Measurements from ENCODE around the gene HEBP1. TPM values are rescaled to one million over a fixed set of nuclear protein-coding genes. Genes with fewer than 3 reads are reported as not detected.

The HEBP1 gene
- total RNA-seq, 4 donors from 2014 or later: 40.6 to 70.6 (median 61.9) TPM

- Histone ChIP-seq H3K27ac (replicated peaks in 1 of 4) (peak overlapping the region in 1 of 4 donors; percentile 40), H3K36me3 (no peaks in the 10 kb centered on the region), H3K4me3 (no peak overlapping the region), H3K9me3 (no peaks in the 10 kb centered on the region), H3K27me3 (no peaks in the 10 kb centered on the region), H3K4me1 (peaks cover 0 to 16% (median 15%) of the 10 kb centered on the region in 4 donors)
- TF ChIP-seq EP300 (IDR thresholded peaks at IDR 0.05) (no peak), CTCF (IDR thresholded peaks at IDR 0.05) (no peak), POLR2A (IDR thresholded peaks at IDR 0.05; ENCODE audit: low read depth) (no peak), POLR2AphosphoS5 (IDR thresholded peaks at IDR 0.05) (no peak)
- DNase-seq (ENCODE audit: extremely low spot score): no peak
- intact Hi-C loops (cut with DNase I): loop anchor here (10.0 kb wide), 1 partner anchor 179 kb away; no protein-coding TSS in a partner anchor
- WGBS: 56% methylated on average over 1 of the region's 1 CpG
Measured at GRCh38 chr12:13026286-13026685, 26.2 kb upstream of the HEBP1 start.

DNA sequence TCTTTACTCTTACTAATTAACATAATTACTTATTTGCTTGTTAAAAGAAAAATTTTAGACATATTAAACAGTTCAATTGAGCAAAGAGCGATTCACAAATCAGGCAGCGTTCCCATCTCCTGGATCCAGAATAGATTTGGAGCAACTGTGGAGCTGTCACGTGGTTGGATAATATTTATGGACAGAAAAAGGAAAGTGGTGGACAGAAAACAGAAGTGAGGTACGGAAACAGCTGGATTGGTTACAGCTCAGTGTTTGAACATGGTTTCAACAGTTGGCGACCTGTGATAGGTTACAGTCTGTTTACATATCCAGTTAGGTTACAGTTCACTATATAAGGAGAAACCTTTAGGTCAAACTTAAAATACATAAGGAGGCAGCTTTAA, 24.5 kb upstream of the HEBP1 start:
- no peak for DNase-seq (ENCODE audit: extremely low spot score)
- Histone ChIP-seq H3K4me1 (peaks cover 0 to 16% (median 15%) of the 10 kb centered on the region in 4 donors), H3K27me3 (no peaks in the 10 kb centered on the region), H3K9me3 (no peaks in the 10 kb centered on the region), H3K4me3 (no peak overlapping the region), H3K36me3 (no peaks in the 10 kb centered on the region), H3K27ac (replicated peaks in 1 of 4) (no peak overlapping the region)
- TF ChIP-seq EP300 (IDR thresholded peaks at IDR 0.05): no peak
- no peak for TF ChIP-seq POLR2A (IDR thresholded peaks at IDR 0.05; ENCODE audit: low read depth)
- TF ChIP-seq CTCF (IDR thresholded peaks at IDR 0.05): no peak
- TF ChIP-seq POLR2AphosphoS5 (IDR thresholded peaks at IDR 0.05): no peak
- 71% methylated on average over 5 of the region's 5 CpGs for WGBS
- intact Hi-C loops (cut with DNase I): loop anchor here (10.0 kb wide), 1 partner anchor 180 kb away; no protein-coding TSS in a partner anchor

GRCh38 chr12:13023811-13024530, 23.9 kb upstream of the HEBP1 start:
- no peaks in the 10 kb centered on the region for H3K36me3 ChIP-seq
- H3K27me3 ChIP-seq: no peaks in the 10 kb centered on the region
- H3K9me3 ChIP-seq: no peaks in the 10 kb centered on the region
- intact Hi-C loops (cut with DNase I): loop anchor here (10.0 kb wide), 1 partner anchor 181 kb away; no protein-coding TSS in a partner anchor
- peaks cover 0 to 16% (median 15%) of the 10 kb centered on the region in 4 donors for H3K4me1 ChIP-seq
- DNase-seq (ENCODE audit: extremely low spot score): no peak
- no peak overlapping the region for H3K4me3 ChIP-seq
- WGBS: 80% methylated on average over 6 of the region's 6 CpGs
- no peak overlapping the region for H3K27ac ChIP-seq (replicated peaks in 1 of 4)
- peak; percentile 9 to 36 (median 23) for TF ChIP-seq CTCF (IDR thresholded peaks at IDR 0.05)
- no peak for TF ChIP-seq POLR2AphosphoS5 (IDR thresholded peaks at IDR 0.05)
- TF ChIP-seq EP300 (IDR thresholded peaks at IDR 0.05): no peak

DNA sequence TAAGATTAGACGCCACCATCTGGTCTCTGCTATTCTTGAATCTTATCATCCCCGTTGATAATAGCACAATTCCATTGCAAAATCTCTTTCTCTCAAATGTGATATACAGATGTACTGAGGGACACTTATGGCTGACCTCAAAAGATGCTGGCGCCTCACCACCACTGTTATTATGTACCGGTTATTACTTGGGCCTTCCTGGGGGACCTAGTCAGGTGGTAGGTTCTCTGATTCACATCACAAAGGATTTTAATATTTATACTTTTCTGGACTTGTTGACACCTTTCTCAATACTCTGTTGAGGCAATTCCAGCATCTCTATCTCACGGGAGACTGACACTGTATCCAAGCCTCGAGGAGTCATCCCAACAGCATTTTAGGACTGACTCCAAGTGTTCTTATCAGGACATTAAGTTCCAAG, 22.8 kb upstream of the HEBP1 start:
- Histone ChIP-seq H3K4me3 (no peak overlapping the region), H3K4me1 (peaks cover 0 to 16% (median 15%) of the 10 kb centered on the region in 4 donors), H3K9me3 (no peaks in the 10 kb centered on the region), H3K27ac (replicated peaks in 1 of 4) (no peak overlapping the region), H3K27me3 (no peaks in the 10 kb centered on the region), H3K36me3 (no peaks in the 10 kb centered on the region)
- DNase-seq (ENCODE audit: extremely low spot score): no peak
- intact Hi-C loops (cut with DNase I): loop anchor here (10.0 kb wide), 1 partner anchor 182 kb away; no protein-coding TSS in a partner anchor
- no peak for TF ChIP-seq EP300 (IDR thresholded peaks at IDR 0.05)
- whole genome bisulfite sequencing: 87% methylated on average over 6 of the region's 6 CpGs

DNA sequence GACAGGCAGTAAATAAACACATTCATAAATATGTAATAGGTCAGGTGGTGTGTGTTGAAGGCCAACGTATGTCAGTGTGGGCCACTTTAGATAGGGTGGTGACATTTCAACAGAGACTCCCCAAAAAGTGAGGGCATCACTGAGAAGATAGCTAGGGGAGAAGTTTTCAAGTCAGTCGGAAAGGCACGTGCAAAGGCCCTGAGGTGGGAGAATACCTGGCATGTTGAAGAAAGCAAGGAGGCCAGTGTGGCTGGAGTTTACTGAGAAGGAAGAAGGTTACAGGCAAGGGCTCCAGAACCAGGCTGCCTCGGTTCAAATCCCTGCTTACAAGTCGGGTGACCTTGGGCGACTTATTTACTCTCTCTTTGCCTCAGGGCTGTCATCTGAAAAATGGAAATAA, 11.0 kb upstream of the HEBP1 start:
- H3K27ac ChIP-seq (replicated peaks in 1 of 4): no peak overlapping the region
- no peaks in the 10 kb centered on the region for H3K4me1 ChIP-seq
- H3K27me3 ChIP-seq: no peaks in the 10 kb centered on the region
- H3K9me3 ChIP-seq: no peaks in the 10 kb centered on the region
- intact Hi-C loops (cut with DNase I): no loop called here
- H3K36me3 ChIP-seq: no peaks in the 10 kb centered on the region
- H3K4me3 ChIP-seq: no peak overlapping the region
- WGBS: 91% methylated on average over 6 of the region's 6 CpGs
- no peak for DNase-seq (ENCODE audit: extremely low spot score)
- TF ChIP-seq EP300 (IDR thresholded peaks at IDR 0.05) (no peak), POLR2AphosphoS5 (IDR thresholded peaks at IDR 0.05) (no peak), CTCF (IDR thresholded peaks at IDR 0.05) (no peak), POLR2A (IDR thresholded peaks at IDR 0.05; ENCODE audit: low read depth) (no peak)

All from esophagus muscularis mucosa (tissue), 4 donors.